ENCODE data around the gene C9orf72. TPM values are rescaled to one million over a fixed set of nuclear protein-coding genes. Genes with fewer than 3 reads are reported as not detected.

Gene C9orf72
- total RNA-seq, 1 donor from 2014 or later: 6.8 TPM

Other genes with a start within 250 kb of the C9orf72 start
- not detected in 2 replicates for gene IFNK, start 49.2 kb downstream of the C9orf72 start, total RNA-seq
- 0.94 and 1.3 TPM in 2 replicates for gene MOB3B, start 43.7 kb downstream of the C9orf72 start, total RNA-seq

All from activated T-helper 2 cell treated with anti-CD3 and anti-CD28 coated beads, Interferon-gamma antibody, Interleukin-2, Interleukin-4, amounts not matched to agents 10 μg/mL and 5 μg/mL and 100 μg/mL, durations not matched to agents 14 hours and 24 hours and 36 hours (primary cell).